ENCODE results near the gene OPCML.

The OPCML gene

DNA sequence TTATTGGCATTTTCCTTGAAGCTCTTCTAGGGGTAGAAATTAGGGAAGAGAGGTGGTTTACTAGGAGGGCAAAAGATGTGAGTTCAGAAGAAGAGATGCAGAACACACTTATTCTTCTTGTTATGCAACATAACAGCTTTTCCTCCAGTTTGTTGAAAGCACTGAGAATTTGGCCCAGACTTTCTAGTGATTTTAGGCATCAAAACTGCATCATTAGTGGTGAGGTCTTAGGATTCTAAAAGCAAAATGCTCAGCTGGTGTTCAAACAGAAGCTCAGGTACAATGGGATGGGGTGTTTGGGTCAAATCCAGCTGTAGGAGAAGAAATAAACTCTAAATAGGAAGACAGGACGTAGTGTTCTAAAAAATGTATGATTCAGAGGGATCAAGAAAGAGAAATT lies 221.1 kb downstream of the OPCML start:
- TF ChIP-seq, protein P1, sequence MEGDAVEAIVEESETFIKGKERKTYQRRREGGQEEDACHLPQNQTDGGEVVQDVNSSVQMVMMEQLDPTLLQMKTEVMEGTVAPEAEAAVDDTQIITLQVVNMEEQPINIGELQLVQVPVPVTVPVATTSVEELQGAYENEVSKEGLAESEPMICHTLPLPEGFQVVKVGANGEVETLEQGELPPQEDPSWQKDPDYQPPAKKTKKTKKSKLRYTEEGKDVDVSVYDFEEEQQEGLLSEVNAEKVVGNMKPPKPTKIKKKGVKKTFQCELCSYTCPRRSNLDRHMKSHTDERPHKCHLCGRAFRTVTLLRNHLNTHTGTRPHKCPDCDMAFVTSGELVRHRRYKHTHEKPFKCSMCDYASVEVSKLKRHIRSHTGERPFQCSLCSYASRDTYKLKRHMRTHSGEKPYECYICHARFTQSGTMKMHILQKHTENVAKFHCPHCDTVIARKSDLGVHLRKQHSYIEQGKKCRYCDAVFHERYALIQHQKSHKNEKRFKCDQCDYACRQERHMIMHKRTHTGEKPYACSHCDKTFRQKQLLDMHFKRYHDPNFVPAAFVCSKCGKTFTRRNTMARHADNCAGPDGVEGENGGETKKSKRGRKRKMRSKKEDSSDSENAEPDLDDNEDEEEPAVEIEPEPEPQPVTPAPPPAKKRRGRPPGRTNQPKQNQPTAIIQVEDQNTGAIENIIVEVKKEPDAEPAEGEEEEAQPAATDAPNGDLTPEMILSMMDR (IDR thresholded peaks at IDR 0.05; ENCODE audit: borderline replicate concordance, control extremely low read depth, extremely low read depth, insufficient read depth, missing control alignments) = no peak
- no peak for DNase-seq (ENCODE audit: low spot score)
- in situ Hi-C loops (cut with MboI; ENCODE audit: low sequenced_read_pairs, unreplicated experiment) = no loop called here

DNA sequence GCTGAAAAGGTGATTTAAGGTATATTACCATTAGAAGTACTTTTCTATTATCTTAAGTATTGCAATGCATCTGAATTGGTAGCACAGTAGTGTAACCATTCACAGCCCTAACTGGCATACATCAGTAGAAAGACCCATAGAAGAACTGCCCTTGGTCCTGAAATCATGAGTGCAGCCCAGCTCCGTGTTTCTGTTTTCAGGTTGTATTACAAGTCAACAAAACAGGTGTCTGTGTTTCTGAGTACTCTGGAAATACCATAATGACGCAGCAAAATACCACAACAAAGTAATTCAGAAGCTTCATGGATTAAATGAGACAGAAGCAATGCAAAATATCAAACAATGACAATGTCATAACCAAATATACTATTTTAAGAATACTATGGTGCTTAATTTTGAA lies 226.3 kb downstream of the OPCML start:
- in situ Hi-C loops (cut with MboI; ENCODE audit: low sequenced_read_pairs, unreplicated experiment) = no loop called here
- no peak for DNase-seq (ENCODE audit: low spot score)
- TF ChIP-seq, protein P1 (IDR thresholded peaks at IDR 0.05; ENCODE audit: borderline replicate concordance, control extremely low read depth, extremely low read depth, insufficient read depth, missing control alignments) = no peak

DNA sequence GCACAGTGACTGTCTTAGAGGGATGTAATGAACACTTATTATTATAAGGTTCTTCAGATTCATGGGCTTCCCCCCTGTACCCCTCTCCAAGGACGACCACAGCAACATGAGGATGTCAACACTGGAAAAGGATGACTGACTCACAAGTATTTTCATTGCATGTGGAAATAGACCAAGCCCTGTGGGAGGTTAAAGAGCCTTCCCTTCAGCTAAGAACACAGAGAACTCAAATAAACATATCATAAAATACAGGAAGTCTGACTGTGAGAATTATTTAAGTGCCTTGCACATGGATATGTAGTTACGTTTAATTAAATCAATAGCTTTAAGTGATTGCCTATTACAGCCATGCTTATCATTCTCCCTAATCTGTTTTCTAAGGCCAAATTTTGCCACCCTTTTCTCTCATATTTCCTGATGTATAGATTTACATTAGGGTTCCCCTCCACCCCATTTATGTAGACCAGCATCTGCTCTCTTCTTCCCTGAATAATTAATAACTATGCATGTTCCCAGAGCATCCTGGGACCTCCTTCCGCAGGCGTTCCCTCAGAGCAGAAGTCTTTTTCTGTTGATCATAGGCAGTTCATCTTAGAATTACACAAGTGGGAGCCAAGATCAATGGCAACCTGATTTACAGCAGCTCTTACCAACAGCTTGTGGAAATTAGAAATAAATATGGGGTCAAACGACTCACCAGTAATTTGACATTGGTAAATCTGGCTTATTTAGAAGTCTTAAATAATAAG lies 226.9 kb downstream of the OPCML start:
- TF ChIP-seq, protein P1 (IDR thresholded peaks at IDR 0.05; ENCODE audit: borderline replicate concordance, control extremely low read depth, extremely low read depth, insufficient read depth, missing control alignments) = no peak
- no peak for DNase-seq (ENCODE audit: low spot score)
- in situ Hi-C loops (cut with MboI; ENCODE audit: low sequenced_read_pairs, unreplicated experiment) = no loop called here

GRCh38 chr11:133303262-133303661 lies 229.0 kb downstream of the OPCML start:
- TF ChIP-seq, protein P1 (IDR thresholded peaks at IDR 0.05; ENCODE audit: borderline replicate concordance, control extremely low read depth, extremely low read depth, insufficient read depth, missing control alignments) = no peak
- in situ Hi-C loops (cut with MboI; ENCODE audit: low sequenced_read_pairs, unreplicated experiment) = no loop called here
- DNase-seq (ENCODE audit: low spot score) = no peak

DNA sequence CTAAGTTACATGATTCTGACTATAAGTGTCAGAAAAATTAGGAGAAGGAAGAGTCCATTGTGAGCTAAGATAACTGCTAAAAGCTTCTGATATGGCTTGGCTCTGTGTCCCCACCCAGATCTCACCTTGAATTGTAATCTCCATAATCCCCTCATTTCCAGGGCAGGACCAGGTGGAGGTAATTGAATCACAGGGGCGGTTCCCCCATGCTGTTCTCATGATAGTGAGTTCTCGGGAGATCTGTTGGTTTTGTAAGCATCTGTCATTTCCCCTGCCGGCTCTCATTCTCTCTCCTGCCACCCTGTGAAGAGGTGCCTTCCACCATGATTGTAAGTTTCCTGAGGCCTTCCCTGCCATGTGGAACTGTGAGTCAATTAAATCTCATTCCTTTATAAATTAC lies 230.2 kb downstream of the OPCML start:
- in situ Hi-C loops (cut with MboI; ENCODE audit: low sequenced_read_pairs, unreplicated experiment) = no loop called here
- TF ChIP-seq, protein P1 (IDR thresholded peaks at IDR 0.05; ENCODE audit: borderline replicate concordance, control extremely low read depth, extremely low read depth, insufficient read depth, missing control alignments) = no peak
- DNase-seq (ENCODE audit: low spot score) = no peak

- no peak for DNase-seq (ENCODE audit: low spot score)
- in situ Hi-C loops (cut with MboI; ENCODE audit: low sequenced_read_pairs, unreplicated experiment) = no loop called here
- TF ChIP-seq, protein P1 (IDR thresholded peaks at IDR 0.05; ENCODE audit: borderline replicate concordance, control extremely low read depth, extremely low read depth, insufficient read depth, missing control alignments) = no peak
Measured at GRCh38 chr11:133300666-133301065, 231.6 kb downstream of the OPCML start.
